H9 (cell line): ENCODE measurements around the gene CIB4. TPM values are rescaled to one million over a fixed set of nuclear protein-coding genes. Genes with fewer than 3 reads are reported as not detected.

Experiments used
- DNase-seq: peaks from one replicate; pipeline ENCODE4 v3.0.0-alpha.2; 2017
- H2AFZ ChIP-seq: one replicate; pipeline ENCODE4 v1.6.1; 2013; ENCODE audit warnings: mild to moderate bottlenecking, low read length, control low read depth, moderate library complexity
- H2AK5ac ChIP-seq: 2 replicates; pipeline ENCODE4 v1.6.1; 2013; ENCODE audit warnings: low read length, control low read depth, mixed read lengths; ENCODE audit not compliant: insufficient read length
- H2BK120ac ChIP-seq: one replicate; pipeline ENCODE4 v1.6.1; 2013; ENCODE audit warnings: low read depth, mild to moderate bottlenecking, low read length, control low read depth, inconsistent platforms; ENCODE audit not compliant: poor library complexity, severe bottlenecking
- H2BK12ac ChIP-seq: 2 replicates; pipeline ENCODE4 v1.6.1; 2013; ENCODE audit warnings: low read length, control low read depth, mixed read lengths, low read depth; ENCODE audit not compliant: insufficient read length
- H2BK15ac ChIP-seq: 2 replicates; pipeline ENCODE4 v1.6.1; 2013; ENCODE audit warnings: low read depth, low read length, control low read depth
- H2BK20ac ChIP-seq: one replicate; pipeline ENCODE4 v1.6.1; 2013; ENCODE audit warnings: low read depth, mild to moderate bottlenecking, low read length, control low read depth, inconsistent platforms; ENCODE audit not compliant: poor library complexity, severe bottlenecking
- H2BK5ac ChIP-seq: 2 replicates; pipeline ENCODE4 v1.6.1; 2013; ENCODE audit warnings: low read length, control low read depth, mixed read lengths; ENCODE audit not compliant: insufficient read length
- H3K14ac ChIP-seq: 2 replicates; pipeline ENCODE4 v1.6.1; 2013; ENCODE audit warnings: low read length, control low read depth; ENCODE audit not compliant: insufficient read depth
- H3K18ac ChIP-seq: 2 replicates; pipeline ENCODE4 v1.6.1; 2013; ENCODE audit warnings: low read depth, mild to moderate bottlenecking, mixed read lengths, low read length, control low read depth; ENCODE audit not compliant: insufficient read length
- H3K23ac ChIP-seq: 2 replicates; pipeline ENCODE4 v1.6.1; 2013; ENCODE audit warnings: low read length, control low read depth, mixed read lengths, low read depth; ENCODE audit not compliant: insufficient read length
- H3K23me2 ChIP-seq: 2 replicates; pipeline ENCODE4 v1.6.1; 2013; ENCODE audit warnings: low read depth, mild to moderate bottlenecking, mixed read lengths, low read length, control low read depth; ENCODE audit not compliant: insufficient read length, poor library complexity, severe bottlenecking
- H3K27ac ChIP-seq: 2 replicates; pipeline ENCODE4 v1.5.1; 2013; ENCODE audit warnings: low read length, control low read depth, mixed read lengths, low read depth; ENCODE audit not compliant: insufficient read length
- H3K27me3 ChIP-seq: 2 replicates; pipeline ENCODE4 v1.6.1; 2013; ENCODE audit warnings: low read length, control low read depth, inconsistent platforms; ENCODE audit not compliant: insufficient read depth
- H3K4ac ChIP-seq: 2 replicates; pipeline ENCODE4 v1.6.1; 2013; ENCODE audit warnings: low read depth, mild to moderate bottlenecking, control low read depth, inconsistent platforms, low read length, moderate library complexity
- H3K4me1 ChIP-seq: 2 replicates; pipeline ENCODE4 v1.6.1; 2013; ENCODE audit warnings: low read length, control low read depth, inconsistent platforms; ENCODE audit not compliant: insufficient read depth
- H3K4me2 ChIP-seq: 2 replicates; pipeline ENCODE4 v1.6.1; 2013; ENCODE audit warnings: low read length, control low read depth, mixed read lengths; ENCODE audit not compliant: insufficient read length, insufficient read depth
- H3K56ac ChIP-seq: 2 replicates; pipeline ENCODE4 v1.6.1; 2013; ENCODE audit warnings: low read depth, mild to moderate bottlenecking, mixed read lengths, low read length, control low read depth; ENCODE audit not compliant: insufficient read length
- H3K79me1 ChIP-seq: 2 replicates; pipeline ENCODE4 v1.6.1; 2013; ENCODE audit warnings: low read depth, mild to moderate bottlenecking, moderate library complexity, low read length, control low read depth, inconsistent platforms; ENCODE audit not compliant: insufficient read depth, poor library complexity, severe bottlenecking
- H3K79me2 ChIP-seq: 2 replicates; pipeline ENCODE4 v1.6.1; 2013; ENCODE audit warnings: low read length, control low read depth, inconsistent platforms; ENCODE audit not compliant: insufficient read depth
- H3K9ac ChIP-seq: 2 replicates; pipeline ENCODE4 v1.6.1; 2013; ENCODE audit warnings: low read length, control low read depth, mixed read lengths; ENCODE audit not compliant: insufficient read length; ENCODE audit errors: extremely low read depth
- H3K9me3 ChIP-seq: one replicate; pipeline ENCODE4 v1.6.1; 2013; ENCODE audit warnings: low read depth, low read length, inconsistent platforms; ENCODE audit not compliant: control insufficient read depth
- H3T11ph ChIP-seq: one replicate; pipeline ENCODE4 v1.6.1; 2013; ENCODE audit warnings: mild to moderate bottlenecking, low read length, control low read depth, inconsistent platforms
- H4K20me1 ChIP-seq: one replicate; pipeline ENCODE4 v1.6.1; 2013; ENCODE audit not compliant: control insufficient read depth, insufficient read length, insufficient read depth
- H4K5ac ChIP-seq: 2 replicates; pipeline ENCODE4 v1.6.1; 2013; ENCODE audit warnings: low read depth, mild to moderate bottlenecking, mixed read lengths, low read length, control low read depth; ENCODE audit not compliant: insufficient read length
- H4K8ac ChIP-seq: replicated peaks from 2 replicates; pipeline ENCODE4 v1.6.1; 2013; ENCODE audit warnings: low read length, control low read depth, mixed read lengths, low read depth; ENCODE audit not compliant: insufficient read length
- H4K91ac ChIP-seq: 2 replicates; pipeline ENCODE4 v1.6.1; 2013; ENCODE audit warnings: low read depth, mild to moderate bottlenecking, moderate library complexity, mixed read lengths, low read length, control low read depth; ENCODE audit not compliant: insufficient read length
- H3K27ac Mint-ChIP-seq, 3 experiments: 2 replicates in 2 of 3; 3 replicates in 1 of 3; pipeline ENCODE4 v1.8.0; 2020 to 2021; ENCODE audit warnings: mixed read lengths in 3 of 3, mild to moderate bottlenecking in 1 of 3, moderate library complexity in 1 of 3
- H3K27me3 Mint-ChIP-seq: 2 replicates; pipeline ENCODE4 v1.8.0; 2021; ENCODE audit warnings: low read depth, mild to moderate bottlenecking, moderate library complexity, mixed read lengths
- H3K36me3 Mint-ChIP-seq, 3 experiments: 2 replicates in 2 of 3; 3 replicates in 1 of 3; pipeline ENCODE4 v1.8.0; 2020 to 2021; ENCODE audit warnings: low read depth in 3 of 3, mixed read lengths in 3 of 3; ENCODE audit not compliant: insufficient read depth in 1 of 3
- H3K4me1 Mint-ChIP-seq, 2 experiments: 2 replicates each; pipeline ENCODE4 v1.8.0; 2020; ENCODE audit warnings: mixed read lengths in 2 of 2
- H3K4me3 Mint-ChIP-seq, 2 experiments: 2 replicates in 1 of 2; 3 replicates in 1 of 2; pipeline ENCODE4 v1.8.0; 2020 to 2021; ENCODE audit warnings: mild to moderate bottlenecking in 2 of 2, mixed read lengths in 2 of 2, moderate library complexity in 1 of 2
- H3K9me3 Mint-ChIP-seq, 2 experiments: 2 replicates in 1 of 2; 3 replicates in 1 of 2; pipeline ENCODE4 v1.8.0; 2020; ENCODE audit warnings: mild to moderate bottlenecking in 2 of 2, mixed read lengths in 2 of 2, moderate library complexity in 1 of 2
- WGBS: extraction: QIAGEN DNeasy Blood & Tissue Kit; methylation state at CpG from one replicate; pipeline ENCODE4 v1.1.7; 2013; ENCODE audit warnings: missing lambda C conversion rate, low lambda C conversion rate, mixed read lengths; ENCODE audit not compliant: insufficient read length; ENCODE audit errors: extremely low coverage; 5-methylcytosine and 5-hydroxymethylcytosine counted together
- total RNA-seq: library from RNA; stranded (reverse); gene quantifications from 2 replicates; pipeline ENCODE4 v1.2.1, GENCODE V29; 2021
- TF ChIP-seq, protein P1 (sequence below): fragments of 200-600 bp; sonication (generic); conservative IDR thresholded peaks from 3 replicates; pipeline ENCODE4 v1.8.0; 2021; ENCODE audit warnings: antibody characterized with exemption, mild to moderate bottlenecking

CIB4 gene
- total RNA-seq, 1 experiment from 2014 or later: not detected

- no peak overlapping the region for H3K27ac ChIP-seq
- no peaks in the 10 kb centered on the region for H4K20me1 ChIP-seq
- no peak overlapping the region for H4K91ac ChIP-seq
- no peak overlapping the region for H3T11ph ChIP-seq
- no peak overlapping the region for H2BK120ac ChIP-seq
- no peaks in the 10 kb centered on the region for H3K79me1 ChIP-seq
- TF ChIP-seq, protein P1, sequence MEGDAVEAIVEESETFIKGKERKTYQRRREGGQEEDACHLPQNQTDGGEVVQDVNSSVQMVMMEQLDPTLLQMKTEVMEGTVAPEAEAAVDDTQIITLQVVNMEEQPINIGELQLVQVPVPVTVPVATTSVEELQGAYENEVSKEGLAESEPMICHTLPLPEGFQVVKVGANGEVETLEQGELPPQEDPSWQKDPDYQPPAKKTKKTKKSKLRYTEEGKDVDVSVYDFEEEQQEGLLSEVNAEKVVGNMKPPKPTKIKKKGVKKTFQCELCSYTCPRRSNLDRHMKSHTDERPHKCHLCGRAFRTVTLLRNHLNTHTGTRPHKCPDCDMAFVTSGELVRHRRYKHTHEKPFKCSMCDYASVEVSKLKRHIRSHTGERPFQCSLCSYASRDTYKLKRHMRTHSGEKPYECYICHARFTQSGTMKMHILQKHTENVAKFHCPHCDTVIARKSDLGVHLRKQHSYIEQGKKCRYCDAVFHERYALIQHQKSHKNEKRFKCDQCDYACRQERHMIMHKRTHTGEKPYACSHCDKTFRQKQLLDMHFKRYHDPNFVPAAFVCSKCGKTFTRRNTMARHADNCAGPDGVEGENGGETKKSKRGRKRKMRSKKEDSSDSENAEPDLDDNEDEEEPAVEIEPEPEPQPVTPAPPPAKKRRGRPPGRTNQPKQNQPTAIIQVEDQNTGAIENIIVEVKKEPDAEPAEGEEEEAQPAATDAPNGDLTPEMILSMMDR: no peak
- H2AFZ ChIP-seq: no peak overlapping the region
- no peak overlapping the region for H2BK20ac ChIP-seq
- no peak overlapping the region for H3K23ac ChIP-seq
- peaks cover 10% of the 10 kb centered on the region for H3K27me3 Mint-ChIP-seq
- peaks cover 2% of the 10 kb centered on the region for H3K23me2 ChIP-seq
- no CpG with 5 or more reads among the region's 13 CpGs for WGBS
- no peak overlapping the region for H4K8ac ChIP-seq
- H2AK5ac ChIP-seq: no peak overlapping the region
- H3K4me1 ChIP-seq: no peaks in the 10 kb centered on the region
- H3K56ac ChIP-seq: no peak overlapping the region
- H4K5ac ChIP-seq: no peak overlapping the region
- H3K27me3 ChIP-seq: no peaks in the 10 kb centered on the region
- H2BK15ac ChIP-seq: no peak overlapping the region
- H3K14ac ChIP-seq: no peak overlapping the region
- no peaks in the 10 kb centered on the region for H3K9me3 Mint-ChIP-seq
- H2BK12ac ChIP-seq: no peak overlapping the region
- no peak overlapping the region for H3K9ac ChIP-seq
- no peak overlapping the region for H3K18ac ChIP-seq
- H3K36me3 Mint-ChIP-seq: no peaks in the 10 kb centered on the region
- H2BK5ac ChIP-seq: no peak overlapping the region
- no peak overlapping the region; a peak in 1 of 7 replicates for H3K27ac Mint-ChIP-seq
- no peak overlapping the region for H3K4me2 ChIP-seq
- H3K79me2 ChIP-seq: no peaks in the 10 kb centered on the region
- H3K9me3 ChIP-seq: no peaks in the 10 kb centered on the region
- no peak overlapping the region for H3K4me3 Mint-ChIP-seq
- peaks cover 8 to 10% of the 10 kb centered on the region in 2 experiments for H3K4me1 Mint-ChIP-seq
- no peak for DNase-seq
- H3K4ac ChIP-seq: no peak overlapping the region
These were observed 7.7 kb downstream of the CIB4 start for GRCh38 chr2:26633351-26633945.
